Measurements from ENCODE around the gene MYL3.
A peak's percentile ranks its signal among the peaks of the same experiment; 100 is the strongest.
"Not testable (repeated sequence)": the region's sequence is repeated elsewhere in the genome, so short reads cannot be mapped to it uniquely, and the experiment has no call there.

MYL3 gene

DNA sequence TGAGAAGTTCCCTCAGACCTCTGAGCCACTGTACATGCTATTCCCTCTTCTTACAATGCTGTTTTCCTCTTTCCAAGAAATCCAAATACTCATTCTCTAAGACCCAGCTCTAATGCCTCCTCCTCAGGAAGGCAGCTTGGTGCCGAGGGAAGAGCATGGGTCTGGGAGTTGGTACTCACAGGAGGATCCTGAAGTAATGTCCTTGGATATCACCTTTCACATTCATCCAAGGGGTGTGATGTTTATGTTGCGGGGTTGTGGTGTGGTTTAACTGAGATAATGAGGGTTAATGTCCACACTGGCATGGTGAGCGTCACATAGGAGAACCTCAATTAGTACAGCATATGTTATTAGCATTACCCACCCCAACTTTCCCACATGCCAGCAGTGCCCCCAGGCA, 31.9 kb downstream of the MYL3 start:
- no peak for DNase-seq

DNA sequence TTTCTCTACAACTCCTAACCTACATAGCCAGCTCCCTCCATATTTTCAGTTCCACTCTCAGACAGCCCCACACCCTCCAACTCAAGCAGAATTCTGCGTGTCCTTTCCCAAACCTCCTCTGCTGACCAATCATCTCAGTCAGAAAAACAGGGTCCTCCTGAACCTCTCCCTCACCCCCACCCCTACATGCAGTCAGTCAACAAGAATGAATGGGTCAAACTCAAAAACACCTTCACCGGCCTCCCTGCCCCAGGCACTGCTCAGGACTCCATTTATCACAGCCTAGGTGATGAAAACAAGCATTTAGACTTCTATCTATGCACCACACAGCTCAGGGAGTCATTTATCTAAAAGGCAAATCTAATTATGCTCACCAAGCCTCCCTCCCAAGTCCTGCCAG, 32.4 kb downstream of the MYL3 start:
- DNase-seq, result no peak

DNA sequence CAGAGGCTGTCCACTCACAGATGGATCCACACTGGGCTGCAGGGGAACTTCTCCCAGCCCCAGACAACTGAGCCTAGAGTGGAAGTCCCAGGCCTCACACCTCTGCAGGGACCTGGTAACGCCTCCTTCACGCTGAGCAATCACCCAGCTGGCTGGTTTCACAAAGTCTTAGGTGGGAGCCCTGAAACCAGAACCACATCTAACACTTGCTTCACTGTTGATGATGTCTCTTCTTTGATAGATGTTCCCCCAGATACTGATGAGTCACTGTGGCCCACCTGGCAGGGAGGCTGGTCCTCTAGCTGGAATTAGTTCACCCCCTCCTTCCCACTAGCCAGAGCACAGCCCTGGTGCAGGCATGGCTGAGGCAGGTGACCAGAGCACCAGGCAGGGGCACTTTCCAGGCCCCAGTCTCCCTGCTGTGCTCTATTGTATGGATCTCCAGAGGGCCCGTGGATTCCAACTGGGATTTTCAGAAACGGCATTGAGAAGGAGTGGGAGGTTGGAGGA, 33.5 kb downstream of the MYL3 start:
- no peak for DNase-seq

DNA sequence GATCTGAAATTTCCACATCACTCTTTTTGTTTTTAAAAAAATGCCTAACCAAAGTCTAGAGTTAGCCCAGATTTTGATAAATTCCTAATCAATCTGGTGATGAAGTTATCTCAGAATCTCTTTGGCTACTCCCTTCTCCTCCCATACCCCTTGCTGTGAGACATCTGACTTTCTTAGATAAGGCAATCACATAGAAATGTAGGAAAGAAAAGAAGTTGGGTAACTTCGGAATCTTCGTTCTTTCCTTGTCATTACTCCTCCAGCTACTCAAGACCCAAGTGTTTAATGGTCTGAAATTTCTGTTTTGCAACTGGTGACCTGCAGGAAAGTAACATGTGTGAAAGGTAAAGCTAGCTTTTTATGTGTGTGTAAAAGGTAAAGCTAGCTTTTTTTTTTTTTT, 37.8 kb downstream of the MYL3 start:
- no peak for DNase-seq

DNA sequence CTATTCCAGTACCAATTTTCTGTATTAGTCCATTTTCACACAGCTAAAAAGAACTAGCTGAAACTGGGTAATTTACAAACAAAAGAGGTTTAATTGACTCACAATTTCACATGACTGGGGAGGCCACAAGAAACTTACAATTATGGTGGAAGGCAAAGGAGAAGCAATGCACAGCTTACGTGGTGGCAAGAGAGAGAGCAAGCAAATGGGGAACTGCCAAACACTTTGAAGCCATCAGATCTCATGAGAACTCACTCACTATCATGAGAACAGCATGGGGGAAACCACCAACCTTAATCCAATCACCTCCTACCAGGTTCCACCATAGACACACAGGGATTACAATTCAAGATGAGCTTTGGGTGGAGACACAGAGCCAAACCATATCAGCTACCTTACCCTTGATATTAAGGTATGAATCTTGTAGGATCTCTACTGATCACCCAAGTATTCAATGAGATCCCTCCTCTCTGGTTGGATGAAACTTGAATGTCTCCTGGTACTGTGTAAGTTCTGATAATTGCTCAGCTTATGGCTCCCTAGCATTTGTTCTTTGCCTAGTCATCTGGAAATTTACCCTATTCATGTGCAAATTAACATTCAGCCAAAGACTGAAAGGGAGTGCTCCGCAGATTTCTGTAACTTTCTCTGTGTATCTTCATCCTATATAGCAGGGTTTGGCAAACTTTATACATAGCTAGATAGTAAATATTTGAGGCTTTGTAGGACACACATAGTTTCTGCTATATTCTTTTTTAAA, 38.9 kb downstream of the MYL3 start:
- no peak for DNase-seq

DNA sequence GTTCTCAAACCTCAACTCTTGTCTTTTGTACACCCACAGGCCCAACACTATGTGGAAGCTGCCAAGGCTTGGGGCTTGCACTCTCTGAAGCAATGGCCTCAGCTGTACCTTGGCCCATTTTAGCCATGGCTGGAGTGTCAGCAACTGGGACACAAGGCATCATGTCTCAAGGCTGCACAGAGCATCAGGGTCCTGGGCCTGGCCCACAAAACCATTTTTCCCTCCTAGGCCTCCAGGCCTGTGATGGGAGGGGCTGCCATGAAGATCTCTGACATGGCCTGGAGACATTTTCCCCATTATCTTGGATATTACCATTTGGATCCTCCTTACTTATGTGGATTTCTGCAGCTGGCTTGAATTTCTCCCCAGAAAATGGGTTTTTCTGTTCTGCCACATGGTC, 39.9 kb downstream of the MYL3 start:
- not testable (repeated sequence) for DNase-seq

DNA sequence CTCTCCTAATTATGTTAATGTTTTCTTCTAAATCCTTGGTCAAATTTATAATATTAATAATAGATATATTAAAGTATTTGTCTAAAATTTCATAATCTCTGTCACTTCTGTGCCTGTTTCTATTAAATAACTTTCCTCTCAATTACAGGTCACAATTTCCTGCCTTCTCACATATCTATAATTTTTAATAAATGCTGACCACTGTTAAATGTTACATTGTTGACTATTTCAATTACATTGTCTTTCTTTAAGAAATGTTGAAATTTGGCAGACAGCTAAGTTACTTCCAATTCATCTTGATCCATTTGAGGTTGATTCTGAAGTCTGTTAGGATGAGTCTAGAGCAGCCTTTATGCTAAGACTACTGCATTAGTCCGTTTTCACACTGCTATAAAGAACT, 41.7 kb downstream of the MYL3 start:
- DNase-seq, result no peak

DNA sequence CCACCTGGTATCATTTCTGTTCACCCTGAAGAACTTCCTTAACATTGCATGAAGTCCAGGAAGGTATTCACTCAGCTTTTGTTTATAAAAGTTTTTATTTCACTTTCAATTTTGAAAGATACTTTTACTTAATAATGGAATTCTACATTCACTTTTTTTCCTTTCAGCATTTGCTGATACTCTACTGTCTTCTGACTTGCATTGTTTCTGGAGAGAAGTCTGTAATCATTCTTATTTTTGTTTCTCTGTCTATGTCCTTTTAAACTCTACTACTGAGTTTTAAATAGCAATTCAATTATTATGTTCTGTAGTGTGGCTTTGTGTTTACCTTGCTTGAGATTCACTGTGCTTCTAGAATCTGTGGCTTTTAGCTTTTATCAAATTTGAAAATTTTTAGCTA, 42.4 kb downstream of the MYL3 start:
- no peak for DNase-seq

DNA sequence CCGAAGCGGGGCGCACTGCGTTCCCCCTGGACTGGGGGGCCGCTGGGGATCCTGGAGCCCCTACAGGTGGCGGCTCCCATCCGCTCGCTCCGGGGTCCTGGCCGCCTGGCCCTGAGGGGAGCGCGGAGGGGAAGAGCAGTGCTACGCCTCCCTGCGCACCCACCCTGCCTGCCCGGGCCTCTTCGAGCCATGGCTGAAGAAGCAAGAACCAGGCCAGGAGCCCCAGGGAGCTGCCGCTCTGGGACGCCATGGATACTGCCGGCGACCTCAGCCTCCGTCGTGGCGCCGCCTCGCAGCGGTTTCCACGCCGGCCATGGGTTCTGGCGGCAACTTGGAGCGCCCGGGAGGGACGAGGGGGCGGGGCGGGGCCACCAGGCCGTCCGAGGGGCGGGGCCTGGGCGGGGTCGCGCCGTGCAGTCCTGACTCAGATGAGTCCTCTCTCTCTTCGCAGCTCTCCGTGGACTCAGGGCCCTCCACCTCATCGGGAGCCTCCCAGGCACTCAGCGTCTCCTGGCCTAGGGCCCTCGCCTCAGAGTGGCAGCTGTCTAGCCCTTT, 50.9 kb downstream of the MYL3 start:
- DNase-seq, result peak in 2 of 56 donors; percentile 2 to 10

DNA sequence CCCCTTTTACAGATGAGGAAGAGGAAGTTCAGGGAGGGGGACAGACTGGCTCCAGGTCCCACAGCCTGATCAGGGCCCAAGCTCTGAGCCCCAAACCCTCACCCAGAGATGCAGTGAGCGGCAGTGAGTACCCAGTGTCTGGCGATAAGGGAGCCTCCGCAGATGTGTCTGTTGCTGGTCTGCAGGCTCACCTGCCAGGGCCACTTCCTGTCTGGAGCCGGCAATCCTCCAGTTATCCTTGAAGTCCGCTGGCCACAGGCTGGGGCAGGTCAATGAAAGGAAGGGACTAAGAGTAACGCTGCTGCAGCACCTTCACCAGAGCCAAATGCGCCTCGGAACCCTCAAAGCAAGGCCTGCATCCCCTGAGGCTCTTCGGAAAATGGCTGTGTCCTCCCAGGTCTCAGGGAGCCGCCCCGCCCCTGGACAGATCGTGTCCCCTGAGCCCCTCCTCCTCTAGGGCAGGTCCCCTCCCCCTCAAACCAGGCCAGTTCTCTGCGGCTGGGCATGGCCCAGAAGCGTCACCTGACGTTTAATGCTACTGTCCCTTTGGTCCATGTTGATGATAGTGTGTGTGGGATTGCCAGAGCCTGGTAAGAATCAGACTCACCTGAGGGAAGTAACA, 51.5 kb downstream of the MYL3 start:
- DNase-seq, result no peak

DNA sequence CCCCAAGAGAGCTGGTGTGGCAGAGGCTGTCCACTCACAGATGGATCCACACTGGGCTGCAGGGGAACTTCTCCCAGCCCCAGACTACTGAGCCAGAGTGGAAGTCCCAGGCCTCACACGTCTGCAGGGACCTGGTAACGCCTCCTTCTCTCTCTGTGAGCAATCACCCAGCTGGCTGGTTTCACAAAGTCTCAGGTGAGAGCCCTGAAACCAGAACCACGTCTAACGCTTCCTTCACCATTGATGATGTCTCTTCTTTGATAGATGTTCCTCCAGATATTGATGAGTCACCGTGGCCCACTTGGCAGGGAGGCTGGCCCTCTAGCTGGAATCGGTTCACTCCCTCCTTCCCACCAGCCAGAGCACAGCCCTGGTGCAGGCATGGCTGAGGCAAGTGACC, 54.5 kb downstream of the MYL3 start:
- DNase-seq, result not testable (repeated sequence)
